ENCODE measurements around the gene CD151.

GRCh38 chr11:802018-802617, 30.6 kb upstream of the CD151 start:
- TF ChIP-seq ZFX (IDR thresholded peaks at IDR 0.05) (no peak), POLR2A (IDR thresholded peaks at IDR 0.05; ENCODE audit: borderline replicate concordance, extremely low read depth, insufficient read depth, insufficient read length) (no peak), CTCF (IDR thresholded peaks at IDR 0.05 in 2 of 3, conservative IDR thresholded peaks at IDR 0.05 in 1 of 3; ENCODE audit: borderline replicate concordance in 1 of 3, insufficient read depth in 1 of 3, low read depth in 2 of 3, low read length in 2 of 3) (no peak), ATF3 (IDR thresholded peaks at IDR 0.05) (no peak)
